GM19467 (cell line): ENCODE measurements around the gene ARFGAP1.

Experiments used
- ATAC-seq: cut with Tn5 transposase; IDR thresholded peaks from one replicate; pipeline ENCODE4 v1.9.1; 2021; ENCODE audit warnings: mild to moderate bottlenecking, moderate library complexity; ENCODE audit not compliant: unreplicated experiment

ARFGAP1 gene

DNA sequence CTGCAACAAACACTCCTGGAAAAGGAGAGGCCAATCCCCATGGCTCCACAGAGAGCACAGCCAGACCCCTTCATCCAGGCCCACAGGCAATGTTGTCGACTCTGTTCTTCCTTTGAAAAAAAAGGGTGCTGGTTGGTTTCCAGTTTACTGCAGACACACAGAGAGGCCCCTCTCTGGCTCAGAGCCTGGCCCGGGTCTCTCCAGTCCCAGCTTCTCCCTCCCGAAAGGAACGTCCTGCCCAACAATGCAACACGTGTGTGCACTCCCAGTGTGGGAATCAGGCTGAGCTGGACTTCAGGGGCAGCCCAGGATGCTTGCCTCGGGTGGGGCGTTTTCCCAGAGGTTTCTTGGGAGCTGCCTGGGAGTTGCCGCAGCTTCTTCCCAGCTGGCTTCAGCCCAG lies 13.8 kb upstream of the ARFGAP1 start:
- no peak for ATAC-seq

DNA sequence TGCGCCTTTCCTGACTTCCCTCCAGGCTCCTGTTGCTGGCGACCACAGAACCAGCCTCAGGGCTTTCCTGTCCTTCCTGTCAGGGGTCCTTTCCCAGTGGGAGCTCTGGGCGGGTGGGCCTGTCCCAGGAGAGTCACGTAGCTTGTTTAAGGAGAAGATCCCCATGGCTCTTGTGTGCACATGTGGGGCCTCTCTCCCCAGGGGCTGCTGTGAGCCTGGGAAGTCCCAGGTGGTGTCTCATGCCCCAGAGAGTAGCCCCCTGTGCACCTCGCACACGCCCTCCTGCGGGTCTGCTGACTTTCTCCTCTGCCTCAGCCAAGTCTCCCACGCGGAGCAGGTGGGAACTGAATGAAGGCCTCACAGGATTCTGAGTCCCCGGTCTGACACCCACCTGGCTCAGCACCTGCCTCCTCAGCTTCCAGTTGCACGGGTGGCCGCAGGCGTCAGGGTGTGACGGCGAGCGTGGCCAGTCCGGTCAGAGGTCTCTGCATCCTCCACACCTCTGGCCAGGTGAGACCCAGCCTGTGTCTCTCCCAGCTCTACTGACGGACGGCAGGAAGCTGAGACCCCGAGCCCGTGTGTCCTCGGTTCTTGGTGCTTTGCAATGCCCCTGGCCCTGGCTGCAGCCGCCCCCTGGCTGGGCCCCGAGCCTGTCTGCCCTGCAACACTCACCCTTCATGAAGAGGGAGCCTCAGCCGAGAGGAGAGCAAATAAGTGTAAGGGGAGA lies 12.7 kb upstream of the ARFGAP1 start:
- ATAC-seq: no peak

DNA sequence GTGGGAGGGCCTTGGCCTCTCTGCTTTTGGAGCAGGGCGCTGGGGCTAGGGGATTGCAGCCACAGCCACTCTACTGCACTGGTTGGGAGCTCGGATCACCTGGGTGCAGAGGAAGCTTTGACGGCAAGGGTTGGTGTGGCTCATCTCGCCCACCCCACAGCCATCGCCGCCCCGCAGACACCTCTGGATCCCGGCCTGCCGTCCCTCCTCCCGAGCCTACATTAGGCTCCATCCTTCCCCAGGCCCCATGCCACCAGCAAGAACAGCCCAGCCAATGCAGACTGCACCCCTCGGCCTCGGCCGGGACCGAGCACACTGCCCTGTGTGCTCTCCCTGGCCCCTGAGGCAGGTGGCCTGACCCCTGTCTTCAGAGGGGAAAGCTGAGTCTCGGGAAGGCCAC lies 12.1 kb upstream of the ARFGAP1 start:
- no peak for ATAC-seq

DNA sequence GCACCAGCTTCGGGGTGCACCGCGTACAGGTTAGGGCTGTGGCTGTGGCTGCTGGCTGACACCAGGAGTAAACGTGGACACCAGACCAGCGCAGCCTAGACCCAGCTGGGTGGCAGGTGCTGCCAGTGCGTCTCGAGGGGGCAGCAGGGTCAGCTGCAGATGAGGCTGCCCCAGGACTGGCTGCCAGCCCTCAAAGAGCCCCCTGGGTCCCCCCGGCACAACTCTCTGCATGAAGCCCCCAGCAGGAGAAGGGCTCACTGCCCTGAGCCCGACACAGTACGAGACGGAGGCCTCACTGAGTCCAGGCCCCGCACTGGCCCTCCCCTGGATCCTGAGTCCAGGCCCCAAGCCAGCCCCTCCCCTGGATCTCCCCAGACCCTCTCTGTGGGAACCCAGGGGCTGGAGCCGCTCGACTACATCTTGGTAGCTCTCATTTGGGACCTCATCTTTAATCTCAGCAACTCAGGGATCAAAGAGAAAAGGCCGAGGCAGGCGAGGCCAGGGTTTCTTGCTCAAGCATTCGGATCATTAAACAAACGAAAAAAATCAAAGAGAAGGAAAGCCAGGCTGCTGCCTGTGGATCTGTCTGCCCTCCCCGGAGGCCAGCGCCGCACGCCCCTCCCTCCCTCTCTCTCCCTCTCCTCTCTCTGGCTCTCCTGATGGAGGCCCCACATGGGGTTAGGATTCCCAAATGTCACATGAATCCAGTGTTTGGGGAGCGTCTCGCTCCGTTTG lies 11.4 kb upstream of the ARFGAP1 start:
- no peak for ATAC-seq

DNA sequence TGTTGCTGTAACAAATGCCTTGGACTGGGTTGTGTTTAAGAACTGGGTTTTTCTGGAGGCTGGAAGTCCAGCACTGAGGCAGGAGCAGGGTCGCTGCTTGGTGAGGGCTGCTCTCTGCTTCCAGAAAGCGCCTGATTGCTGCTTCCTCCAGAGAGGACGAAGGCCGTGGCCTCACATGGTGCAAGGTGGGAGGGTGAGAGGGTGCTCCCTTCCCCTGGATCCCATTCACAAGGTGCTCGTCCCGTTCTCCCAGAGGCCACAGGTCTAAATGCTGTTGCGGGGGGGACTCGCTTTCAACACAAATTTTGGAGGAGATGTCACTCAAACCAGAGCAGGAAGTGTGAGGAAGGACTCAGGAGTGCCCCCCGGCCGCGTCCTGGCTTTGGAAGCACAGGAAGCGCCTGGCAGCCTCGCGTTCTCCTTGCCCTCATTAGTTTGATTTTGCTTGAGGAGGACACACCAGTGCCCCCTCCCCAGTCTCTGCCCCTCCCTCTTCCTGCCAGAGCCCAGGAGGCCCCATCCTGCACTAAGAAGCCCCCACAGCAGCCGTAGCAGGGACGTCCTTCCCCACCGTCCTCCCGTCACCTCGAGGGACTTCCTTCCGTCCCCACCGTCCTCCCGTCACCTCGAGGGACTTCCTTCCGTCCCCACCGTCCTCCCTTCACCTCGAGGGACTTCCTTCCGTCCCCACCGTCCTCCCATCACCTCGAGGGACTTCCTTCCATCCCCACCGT lies 10.7 kb upstream of the ARFGAP1 start:
- ATAC-seq: no peak

DNA sequence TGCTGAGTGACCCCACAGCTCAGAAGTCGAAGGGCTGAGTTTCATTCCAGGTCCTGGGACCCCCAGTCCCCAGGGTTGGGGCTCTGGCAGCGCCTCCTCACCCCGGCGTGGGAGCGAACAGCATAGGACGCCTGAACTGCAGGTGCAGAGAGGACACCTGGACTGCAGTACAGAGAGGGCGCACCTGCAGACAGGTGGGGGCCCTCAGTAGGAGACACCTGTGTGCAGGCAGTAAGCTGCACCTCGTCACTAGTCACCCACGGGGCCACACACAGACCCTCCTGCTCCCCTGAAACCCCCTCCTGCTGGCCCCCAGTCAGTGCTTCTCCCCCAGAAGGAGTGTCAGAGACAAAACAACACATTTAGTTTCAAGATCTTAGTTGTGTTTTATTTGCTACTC lies 9.8 kb upstream of the ARFGAP1 start:
- ATAC-seq: no peak

DNA sequence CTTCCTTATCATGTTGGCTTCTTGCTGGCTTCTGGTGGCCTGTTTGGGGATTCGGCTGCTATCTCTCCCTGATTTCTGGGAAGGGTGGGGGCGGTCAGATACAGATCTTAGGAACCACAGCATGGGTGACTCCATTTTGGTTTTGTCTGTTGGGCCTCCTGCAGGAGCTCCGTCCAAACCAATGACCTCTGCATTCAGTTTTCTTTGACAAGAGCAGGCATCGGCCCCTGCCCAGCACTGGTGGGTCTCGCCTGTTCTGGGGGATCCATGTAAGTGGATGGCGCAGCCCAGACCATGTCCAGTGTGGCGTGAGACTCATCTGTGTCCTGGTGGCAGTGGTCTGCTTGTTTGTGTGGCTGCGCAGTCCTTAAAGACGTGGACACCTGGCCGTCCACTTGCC lies 8.6 kb upstream of the ARFGAP1 start:
- no peak for ATAC-seq

DNA sequence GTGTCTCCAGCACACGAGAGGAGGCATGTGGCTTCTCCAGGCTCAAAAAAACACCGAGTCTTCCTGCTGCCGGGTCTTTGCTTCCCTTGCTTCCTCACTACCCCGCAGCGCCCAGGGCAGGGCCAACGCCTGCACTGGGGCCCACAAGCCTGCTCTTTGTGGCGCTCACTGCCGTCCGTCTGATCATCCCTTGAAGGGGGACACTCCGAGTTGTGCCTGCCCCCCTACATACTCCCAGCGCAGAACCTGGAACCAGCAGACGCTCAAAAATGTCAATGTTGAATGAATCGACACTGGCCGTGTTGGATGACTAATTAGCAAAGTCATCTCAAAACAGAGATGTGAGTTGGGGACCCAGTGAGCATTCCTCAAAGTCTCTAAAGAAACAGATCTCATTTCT lies 8.1 kb upstream of the ARFGAP1 start:
- no peak for ATAC-seq

DNA sequence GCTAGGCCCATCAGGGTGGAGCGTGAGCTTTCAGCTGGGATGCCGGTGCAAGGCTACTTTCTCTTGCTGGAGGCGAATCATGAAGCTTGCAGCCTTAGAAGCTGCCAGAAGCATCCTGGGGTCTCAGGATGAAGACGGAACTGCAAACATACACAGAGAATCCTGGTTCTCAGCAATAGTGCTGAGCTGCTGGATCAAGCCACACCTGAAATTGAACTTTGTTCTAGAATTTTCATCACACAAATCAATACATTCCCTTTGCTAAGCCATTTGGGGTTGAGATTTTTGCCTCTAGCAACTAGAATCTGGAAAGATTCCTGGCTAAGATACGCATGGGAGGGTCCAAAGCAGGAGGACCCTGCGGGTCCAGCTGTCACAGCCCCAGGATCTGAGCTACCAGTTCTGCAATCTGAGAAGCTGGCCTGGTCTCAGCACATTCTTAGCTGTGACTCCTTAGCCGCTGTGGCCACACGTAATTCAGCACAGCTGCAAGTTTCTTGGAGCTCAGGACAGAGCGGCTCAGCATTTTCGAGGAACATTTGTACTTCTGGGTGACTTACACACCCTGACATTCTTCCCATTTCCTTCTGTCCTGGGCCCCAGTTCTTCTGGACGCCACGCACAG lies 6.6 kb upstream of the ARFGAP1 start:
- ATAC-seq: no peak

DNA sequence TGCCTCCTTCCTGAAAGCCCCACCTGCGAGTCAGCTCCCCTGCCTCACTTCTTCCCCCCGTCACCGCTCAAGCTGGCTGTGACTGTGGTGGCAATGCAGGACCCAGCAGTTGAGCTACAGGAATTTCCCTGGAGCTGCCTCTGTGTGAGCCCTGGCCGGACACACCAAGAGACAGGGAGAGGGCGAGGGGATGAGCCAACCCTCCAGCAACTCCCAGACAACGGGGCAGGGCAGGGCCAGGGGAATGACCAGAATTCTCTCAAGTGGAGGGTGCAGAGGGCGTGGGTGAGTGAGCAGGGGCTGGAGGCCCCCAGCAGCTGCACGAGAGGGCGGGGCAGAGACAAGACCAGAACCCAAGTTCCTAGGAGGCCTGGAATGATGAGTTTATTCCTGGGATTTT lies 4.9 kb upstream of the ARFGAP1 start:
- ATAC-seq: no peak

DNA sequence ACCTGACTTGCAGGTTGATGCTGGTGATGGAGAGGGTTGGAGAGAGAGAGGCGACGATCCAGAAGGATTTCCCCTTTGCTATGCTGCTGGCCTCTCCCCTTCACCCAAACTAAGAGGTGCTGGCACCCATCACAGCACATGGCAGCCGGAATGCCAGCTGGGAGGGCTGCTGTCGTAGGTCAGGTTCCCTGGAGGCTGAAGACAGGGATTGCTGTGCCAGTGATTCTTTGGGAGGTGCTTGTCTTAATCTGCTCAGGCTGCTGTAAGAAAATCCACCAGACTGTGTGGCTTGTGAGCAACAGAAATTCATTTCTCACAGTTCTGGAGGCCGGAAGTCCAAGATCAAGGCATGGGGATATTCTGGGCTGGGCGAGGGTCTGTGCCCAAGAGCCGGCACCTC lies 4.4 kb upstream of the ARFGAP1 start:
- ATAC-seq: no peak

DNA sequence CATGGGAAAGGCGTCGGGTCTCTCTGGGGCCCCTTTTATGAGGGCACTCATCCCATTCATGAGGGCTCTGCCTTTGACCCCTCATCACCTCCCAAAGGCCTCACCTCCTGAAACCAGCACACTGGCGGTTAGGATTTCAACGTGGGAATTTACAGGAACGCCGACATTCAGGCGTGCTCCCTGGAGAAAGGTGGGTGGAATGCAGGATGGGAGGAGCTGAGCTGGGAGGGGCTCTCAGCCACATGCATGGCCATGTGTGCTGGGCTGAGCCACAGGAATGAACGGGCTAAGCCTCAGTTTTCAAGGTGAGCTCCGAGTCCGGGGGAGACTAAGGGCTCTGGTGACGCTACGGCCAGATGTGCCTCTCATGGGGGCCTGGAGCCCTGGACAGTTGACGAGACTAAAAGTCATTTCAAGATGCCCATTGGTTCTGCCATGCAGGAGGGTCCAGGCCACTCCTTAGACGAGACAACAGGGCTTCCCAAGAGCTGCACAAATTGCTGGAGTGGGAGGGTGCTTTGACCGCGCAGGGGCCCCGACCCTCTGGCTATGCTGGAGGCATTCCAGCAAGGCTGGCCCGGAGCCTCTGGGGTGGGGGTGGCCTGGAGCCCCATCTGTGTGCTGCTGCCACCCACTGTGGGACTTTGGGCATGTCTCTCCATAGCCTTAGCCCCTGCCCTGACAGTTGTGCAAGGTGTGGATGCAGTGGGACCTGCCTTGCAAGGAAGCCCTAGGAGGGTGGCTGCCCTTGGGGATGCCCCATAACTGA lies 3.8 kb upstream of the ARFGAP1 start:
- ATAC-seq: no peak

DNA sequence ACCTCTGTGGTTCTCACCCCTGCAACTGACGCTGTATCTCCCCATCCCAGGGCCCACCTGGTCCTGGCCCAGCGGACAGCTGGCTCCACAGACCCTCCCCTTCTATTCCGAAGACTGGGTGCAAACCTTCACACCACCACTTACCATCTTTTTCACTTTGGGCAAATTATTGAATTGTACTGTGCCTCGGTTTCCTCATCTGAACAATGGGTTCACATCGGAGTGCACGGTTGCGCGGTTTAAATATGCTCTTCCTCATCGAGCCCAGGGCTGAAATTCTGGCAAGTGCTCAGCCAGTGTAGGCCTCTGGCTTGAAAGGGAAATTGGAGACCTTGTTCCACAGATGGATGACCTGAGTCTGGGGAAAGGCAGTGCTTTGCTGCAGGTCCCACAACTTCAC lies 2.9 kb upstream of the ARFGAP1 start:
- no peak for ATAC-seq

DNA sequence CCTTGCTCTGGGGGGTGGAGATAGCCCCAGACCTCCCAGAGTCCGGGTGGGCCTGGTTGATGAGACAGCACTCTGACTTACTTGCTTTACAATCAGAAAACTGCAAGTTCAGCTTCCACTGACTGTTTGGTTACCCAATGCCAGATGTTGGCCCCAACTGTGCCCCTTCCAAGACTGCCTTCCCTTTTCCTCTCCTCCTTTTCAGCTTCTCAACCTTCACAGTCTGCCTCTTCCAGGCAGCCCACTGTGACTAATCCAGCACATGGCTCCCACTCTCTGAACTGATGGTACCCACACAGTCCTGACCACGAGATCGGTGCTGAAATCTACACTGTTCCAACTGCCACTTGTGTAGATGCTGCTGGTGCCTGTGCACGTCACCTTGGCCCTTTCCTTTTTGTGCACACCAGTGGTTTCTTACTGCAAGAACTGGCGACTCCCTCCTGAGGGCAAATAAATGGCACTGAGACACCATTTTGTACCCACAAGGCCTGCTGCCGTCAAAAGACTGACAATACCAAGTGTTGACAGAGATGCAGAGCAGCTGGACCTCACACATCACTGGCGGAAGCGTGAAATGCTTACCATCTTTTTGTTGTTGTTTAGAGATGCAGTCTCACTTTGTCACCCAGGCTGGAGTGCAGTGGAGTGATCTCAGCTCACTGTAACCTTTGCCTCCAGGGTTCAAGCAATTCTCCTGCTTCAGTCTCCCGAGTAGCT lies 1.8 kb upstream of the ARFGAP1 start:
- no peak for ATAC-seq

DNA sequence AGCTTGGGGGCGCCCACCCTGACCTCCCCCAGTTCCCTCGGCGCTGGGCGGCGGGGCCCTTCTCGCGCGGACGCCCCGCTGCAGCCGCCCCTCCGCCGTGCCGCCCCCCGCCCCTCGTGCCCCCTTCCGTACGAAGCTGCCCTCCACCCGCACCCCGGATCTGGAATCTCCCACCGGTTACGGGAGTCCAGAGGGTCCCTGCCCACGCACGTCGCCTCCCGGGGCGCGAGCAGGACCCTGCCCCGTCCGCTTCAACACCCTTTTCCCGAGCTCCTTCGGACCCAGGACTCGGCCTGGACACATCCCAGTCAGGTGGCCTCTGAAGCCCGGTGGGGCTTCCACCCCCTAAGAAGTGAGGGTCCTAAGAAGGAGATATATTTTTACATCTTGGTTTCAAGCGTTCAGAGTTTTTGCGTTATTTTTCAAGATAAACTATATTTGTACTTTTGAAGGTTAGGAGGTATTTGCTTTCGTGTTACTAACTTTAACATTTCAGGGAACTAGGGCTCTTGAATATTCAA lies 506 bp downstream of the ARFGAP1 start:
- no peak for ATAC-seq

DNA sequence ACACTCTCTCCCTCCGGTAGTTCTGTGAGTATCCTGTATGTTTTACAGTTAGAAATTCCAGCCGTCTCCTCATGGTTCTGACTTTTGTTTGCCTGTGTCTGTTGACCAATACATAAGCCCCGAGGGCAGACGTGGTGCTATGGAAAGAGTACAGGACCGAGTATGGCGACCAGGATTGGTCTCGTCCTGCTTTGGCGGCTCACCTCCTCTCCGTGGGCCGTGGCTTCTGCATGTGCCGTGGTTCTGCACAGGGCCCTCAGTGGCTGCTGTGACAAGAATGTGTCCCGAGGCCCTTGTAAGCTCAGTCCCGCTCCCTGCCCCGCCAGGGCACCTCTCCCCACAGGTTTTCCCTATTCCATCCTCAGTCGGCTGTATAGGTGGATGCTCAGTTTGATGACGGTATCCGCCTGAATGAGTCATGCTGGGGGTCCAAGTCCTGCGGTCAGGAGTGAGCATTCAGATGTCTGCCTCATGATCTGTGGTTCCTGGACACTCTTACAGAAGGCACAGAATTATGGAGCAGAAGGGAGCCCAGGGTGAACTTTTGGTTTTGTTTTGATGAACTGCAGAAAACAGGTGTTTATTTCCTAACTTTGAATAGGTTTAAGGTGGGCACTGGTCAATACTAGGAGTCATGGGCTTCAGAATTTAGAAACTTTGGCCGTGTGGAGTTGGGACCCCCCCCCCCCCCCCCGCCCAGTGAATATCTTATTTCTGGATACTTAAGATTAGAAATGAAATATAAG lies 1.2 kb downstream of the ARFGAP1 start:
- no peak for ATAC-seq

DNA sequence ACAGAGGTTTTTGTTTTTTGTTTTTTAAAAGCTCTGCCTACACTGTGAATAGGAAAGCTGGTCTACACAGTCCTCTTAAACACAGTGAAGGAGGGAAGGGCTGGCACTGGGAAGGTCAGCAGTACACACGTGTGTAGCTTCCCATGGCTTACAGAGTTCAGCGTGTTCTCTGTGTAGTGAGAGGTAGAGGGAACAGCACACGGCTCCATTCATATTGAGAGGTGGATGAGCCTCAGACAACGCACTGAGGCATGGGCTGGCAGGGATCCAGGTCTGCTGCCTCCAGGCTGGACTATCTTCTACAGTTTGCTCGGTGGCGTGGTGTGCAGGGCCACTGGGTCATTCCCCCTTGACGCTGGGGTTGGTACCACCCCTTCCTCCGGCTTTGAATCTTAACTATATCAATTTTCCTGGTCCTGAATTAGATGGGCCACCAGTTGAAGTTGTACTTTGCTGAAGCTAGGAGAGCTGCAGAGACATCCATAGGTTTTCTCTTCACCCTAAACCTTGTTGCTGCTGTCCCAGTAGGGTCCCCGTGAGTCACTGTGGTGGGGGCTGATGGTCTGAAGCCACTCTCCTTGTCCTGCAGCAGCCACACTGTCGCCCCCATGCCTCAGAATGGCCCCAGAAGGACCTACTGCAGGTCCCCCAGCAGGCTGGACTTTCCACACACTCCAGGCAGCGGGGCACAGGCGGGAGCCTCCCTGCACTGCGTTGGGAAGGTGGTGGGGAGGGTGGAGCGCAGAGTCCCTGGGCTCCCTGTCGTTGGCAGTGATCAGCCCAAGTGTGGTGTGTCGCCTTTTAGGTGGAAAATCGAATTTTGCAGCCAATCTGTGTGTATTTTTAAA lies 2.0 kb downstream of the ARFGAP1 start:
- no peak for ATAC-seq

DNA sequence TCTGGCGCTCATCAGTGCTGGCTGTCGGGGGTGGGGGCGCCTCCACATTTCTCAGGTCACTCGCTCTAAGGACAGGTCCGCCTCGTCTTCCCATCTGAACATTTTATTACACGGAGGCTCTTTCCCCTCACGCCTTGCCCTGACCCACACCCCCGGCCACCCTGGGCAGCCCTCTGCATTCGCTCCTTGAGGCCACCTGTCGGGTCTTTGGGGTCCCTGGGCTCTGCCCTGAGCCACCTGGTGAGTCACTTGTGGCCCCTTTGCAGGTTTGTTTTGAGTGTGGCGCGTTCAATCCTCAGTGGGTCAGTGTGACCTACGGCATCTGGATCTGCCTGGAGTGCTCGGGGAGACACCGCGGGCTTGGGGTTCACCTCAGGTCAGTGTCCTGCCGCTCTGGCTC lies 3.2 kb downstream of the ARFGAP1 start:
- ATAC-seq: no peak
